ENCODE data around the gene REX1BD. TPM values are rescaled to one million over a fixed set of nuclear protein-coding genes. Genes with fewer than 3 reads are reported as not detected.

Gene REX1BD
- total and polyA plus RNA-seq, 2 of the 13 experiments (the other 11 are each of a cell fraction or from before 2014, with no cell fraction given), result 7.5 to 25.4 TPM

DNA sequence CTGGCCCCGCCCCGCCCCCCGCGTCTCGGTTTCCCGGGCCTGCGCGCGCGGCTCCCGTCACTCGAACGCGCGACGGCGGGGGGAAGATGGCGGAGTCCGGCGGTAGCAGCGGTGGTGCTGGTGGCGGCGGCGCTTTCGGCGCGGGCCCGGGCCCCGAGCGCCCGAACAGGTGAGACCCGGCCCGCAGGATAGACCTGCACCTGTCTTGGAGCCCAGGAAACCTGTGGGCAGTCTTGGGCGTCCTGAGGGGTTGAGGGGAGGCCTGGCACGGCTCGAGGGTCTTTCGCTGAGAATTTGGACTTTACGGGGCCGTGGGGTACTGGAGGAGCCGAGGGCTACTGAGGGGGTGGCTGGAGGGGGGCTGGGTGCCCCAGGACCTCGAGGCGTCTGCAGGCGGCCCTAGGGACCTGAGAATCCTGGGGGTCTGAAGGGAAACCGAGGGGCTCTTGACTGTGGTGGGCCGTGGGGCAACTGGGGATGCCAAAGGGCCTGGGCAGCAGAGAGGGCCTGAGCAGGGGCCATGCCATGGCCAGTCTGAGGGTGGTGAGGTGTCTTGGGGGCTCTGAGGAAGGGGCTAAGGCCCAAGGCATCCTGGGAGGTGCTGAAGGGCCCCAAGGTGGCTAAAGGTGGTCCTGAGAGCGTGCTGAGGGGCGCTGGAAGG lies 48.5 kb downstream of the REX1BD start, which contains the start of gene KLHL26:
Gene KLHL26, plus strand, starts transcription at position 60 of the 661 bp plus-strand sequence. Its CDS starts 27 bp downstream, at position 87.
- BruUV-seq (replicated peaks), result no TSS peak
- Histone ChIP-seq H3K9ac (ENCODE audit: insufficient read depth, low read depth, low read length) (peak within 1 kb of the TSS; percentile 79), H4K20me1 (ENCODE audit: insufficient read depth, low read length) (no peaks in the 10 kb centered on the region), H3K27ac (ENCODE audit: extremely low read length, insufficient read depth, low read length) (peak within 1 kb of the TSS; percentile 57), H3K4me2 (ENCODE audit: low read depth, low read length) (peak within 1 kb of the TSS; percentile 98), H3K36me3 (replicated peaks in 1 of 2; ENCODE audit: control insufficient read depth in 1 of 2, insufficient read depth in 2 of 2, low read length in 2 of 2) (no peaks in the 10 kb centered on the region), H3K79me2 (ENCODE audit: insufficient read depth, low read length) (peaks cover 8% of the 10 kb centered on the region), H2AFZ (ENCODE audit: low read length) (no peak within 1 kb of the TSS), H3K9me3 (ENCODE audit: low read length) (no peaks in the 10 kb centered on the region), H3K4me3 (replicated peaks in 1 of 3; ENCODE audit: insufficient read depth in 1 of 3, low read depth in 2 of 3, low read length in 3 of 3) (peak within 1 kb of the TSS; percentile 81 to 91 (median 89)), H3K27me3 (ENCODE audit: control insufficient read depth in 1 of 2, insufficient read depth in 2 of 2, low read length in 2 of 2) (peaks cover 0 to 6% of the 10 kb centered on the region in 2 experiments; a peak in 1 of 5 replicates), H3K4me1 (ENCODE audit: insufficient read depth, low read length) (peaks cover 40% of the 10 kb centered on the region)
- FAIRE-seq (no peak), ATAC-seq (no peak; the same call in 1 of the 3 replicates), DNase-seq (ENCODE audit: low spot score) (no peak)
- in situ Hi-C loops (cut with HindIII; ENCODE audit: extremely low pct_ligation_motif_present, low pct_unique_long_range_greater_than_20kb) (no loop called here), intact Hi-C loops (cut with micrococcal nuclease; ENCODE audit: unreplicated experiment) (no loop called here)
- CTCF ChIA-PET (ENCODE audit: low intra/inter-chr PET ratio, low total read pairs), result no interaction called here
- 2% methylated on average over 24 of the region's 47 CpGs for WGBS (ENCODE audit: low lambda C conversion rate)
- POLR2A ChIA-PET, result no interaction called here
- TF ChIP-seq MED1 (CRISPR knock-in tag; IDR thresholded peaks at IDR 0.05) (no peak), ZNF605 (CRISPR knock-in tag; IDR thresholded peaks at IDR 0.05) (peak; percentile 60; the same call in 1 of the 2 replicates), ZNF142 (CRISPR knock-in tag; IDR thresholded peaks at IDR 0.05) (no peak), ZNF460 (CRISPR knock-in tag; IDR thresholded peaks at IDR 0.05; ENCODE audit: borderline replicate concordance) (no peak), KAT8 (CRISPR knock-in tag; IDR thresholded peaks at IDR 0.05) (peak; percentile 36; the same call in 1 of the 2 replicates), TAF1 (CRISPR knock-in tag; IDR thresholded peaks at IDR 0.05) (peak; percentile 71), POLR2G (IDR thresholded peaks at IDR 0.05; ENCODE audit: low read depth, low read length) (peak; percentile 64), HNRNPK (IDR thresholded peaks at IDR 0.05; ENCODE audit: low read depth, low read length, poor library complexity, severe bottlenecking) (no peak), HOXA9 (CRISPR knock-in tag; IDR thresholded peaks at IDR 0.05; ENCODE audit: borderline replicate concordance) (0 out of 2 replicates have a peak, but pooled peaks have one; percentile 49), DPF2 (CRISPR knock-in tag; IDR thresholded peaks at IDR 0.05; ENCODE audit: borderline replicate concordance, low read depth) (no peak), BRCA1 (CRISPR knock-in tag; IDR thresholded peaks at IDR 0.05) (no peak), MXD3 (CRISPR knock-in tag; IDR thresholded peaks at IDR 0.05) (no peak), ZBTB46 (CRISPR knock-in tag; IDR thresholded peaks at IDR 0.05; ENCODE audit: borderline replicate concordance) (no peak), NCOA5 (CRISPR knock-in tag; IDR thresholded peaks at IDR 0.05) (no peak)
